GM18502 (cell line): ENCODE measurements around the gene NDST1.

Source experiments
- ATAC-seq: cut with Tn5 transposase; IDR thresholded peaks from one replicate; pipeline ENCODE4 v1.9.1; 2021; ENCODE audit warnings: mild to moderate bottlenecking; ENCODE audit not compliant: unreplicated experiment, poor library complexity

NDST1 gene

GRCh38 chr5:150488519-150489359 lies 19.2 kb upstream of the NDST1 start:
- ATAC-seq: no peak

GRCh38 chr5:150489360-150490295 lies 18.3 kb upstream of the NDST1 start:
- peak; percentile 87 for ATAC-seq

- no peak for ATAC-seq
Observed at GRCh38 chr5:150490296-150490669, 17.6 kb upstream of the NDST1 start.

- ATAC-seq: no peak
Observed at GRCh38 chr5:150490754-150491153, 17.2 kb upstream of the NDST1 start.

- no peak for ATAC-seq
Observed at GRCh38 chr5:150491876-150492275, 16.1 kb upstream of the NDST1 start.

- no peak for ATAC-seq
Observed at GRCh38 chr5:150492621-150493020, 15.3 kb upstream of the NDST1 start.

GRCh38 chr5:150496098-150496497 lies 11.8 kb upstream of the NDST1 start:
- ATAC-seq: no peak

GRCh38 chr5:150496534-150496933 lies 11.4 kb upstream of the NDST1 start:
- no peak for ATAC-seq

- ATAC-seq: no peak
Observed at GRCh38 chr5:150497274-150497988, 10.5 kb upstream of the NDST1 start.

- no peak for ATAC-seq
Observed at GRCh38 chr5:150497989-150498317, 10.0 kb upstream of the NDST1 start.

GRCh38 chr5:150498501-150498900 lies 9.4 kb upstream of the NDST1 start:
- ATAC-seq: no peak

GRCh38 chr5:150498971-150499370 lies 9.0 kb upstream of the NDST1 start:
- no peak for ATAC-seq

GRCh38 chr5:150499437-150499956 lies 8.4 kb upstream of the NDST1 start:
- ATAC-seq: no peak

- no peak for ATAC-seq
Observed at GRCh38 chr5:150500328-150500841, 7.5 kb upstream of the NDST1 start.

GRCh38 chr5:150500905-150501304 lies 7.0 kb upstream of the NDST1 start:
- no peak for ATAC-seq

GRCh38 chr5:150502106-150502505 lies 5.8 kb upstream of the NDST1 start:
- no peak for ATAC-seq

- ATAC-seq: no peak
Observed at GRCh38 chr5:150502847-150503246, 5.1 kb upstream of the NDST1 start.

GRCh38 chr5:150503386-150503785 lies 4.5 kb upstream of the NDST1 start:
- ATAC-seq: no peak

- no peak for ATAC-seq
Observed at GRCh38 chr5:150503977-150504620, 3.8 kb upstream of the NDST1 start.

- ATAC-seq: no peak
Observed at GRCh38 chr5:150505041-150505511, 2.9 kb upstream of the NDST1 start.
